ENCODE results near the gene TYW1.
"Not testable (repeated sequence)": the region's sequence is repeated elsewhere in the genome, so short reads cannot be mapped to it uniquely, and the experiment has no call there.

The TYW1 gene

GRCh38 chr7:67192123-67192702 lies 195.6 kb downstream of the TYW1 start:
- not testable (repeated sequence) for DNase-seq

DNA sequence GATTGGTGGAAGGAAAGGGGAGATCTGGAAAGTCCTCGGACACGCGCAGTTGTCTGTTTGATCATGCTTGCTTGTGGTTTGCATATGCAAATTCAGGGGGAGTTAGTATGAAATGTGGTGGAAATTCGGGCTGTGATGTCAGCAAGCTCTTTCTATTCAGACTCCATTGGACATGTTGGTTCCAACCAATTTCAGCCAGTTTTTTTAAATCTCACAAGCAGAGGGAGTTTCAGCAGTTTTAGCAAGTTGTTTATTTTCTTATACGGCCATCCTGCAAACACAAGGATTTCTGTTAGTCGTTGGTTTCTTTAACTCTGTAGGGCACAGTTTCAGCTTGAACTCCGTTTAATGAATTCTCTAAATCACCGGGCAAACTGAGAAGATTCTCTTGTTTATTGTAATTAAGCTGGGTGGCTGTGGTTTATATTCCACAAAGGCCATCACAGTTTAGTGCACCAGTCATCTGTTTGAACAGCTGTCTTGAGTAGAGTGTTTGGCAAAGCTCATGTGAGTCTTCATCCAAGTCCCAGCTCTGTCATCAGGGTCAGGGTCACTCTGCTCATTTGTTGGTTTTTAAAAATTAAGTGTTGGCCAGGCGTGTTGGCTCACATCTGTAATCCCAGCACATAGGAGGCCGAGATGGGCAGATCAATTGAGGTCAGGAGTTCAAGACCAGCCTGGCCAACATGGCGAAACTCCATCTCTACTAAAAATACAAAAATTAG lies 196.4 kb downstream of the TYW1 start:
- not testable (repeated sequence) for DNase-seq

GRCh38 chr7:67196176-67196575 lies 199.5 kb downstream of the TYW1 start:
- DNase-seq, result not testable (repeated sequence)

DNA sequence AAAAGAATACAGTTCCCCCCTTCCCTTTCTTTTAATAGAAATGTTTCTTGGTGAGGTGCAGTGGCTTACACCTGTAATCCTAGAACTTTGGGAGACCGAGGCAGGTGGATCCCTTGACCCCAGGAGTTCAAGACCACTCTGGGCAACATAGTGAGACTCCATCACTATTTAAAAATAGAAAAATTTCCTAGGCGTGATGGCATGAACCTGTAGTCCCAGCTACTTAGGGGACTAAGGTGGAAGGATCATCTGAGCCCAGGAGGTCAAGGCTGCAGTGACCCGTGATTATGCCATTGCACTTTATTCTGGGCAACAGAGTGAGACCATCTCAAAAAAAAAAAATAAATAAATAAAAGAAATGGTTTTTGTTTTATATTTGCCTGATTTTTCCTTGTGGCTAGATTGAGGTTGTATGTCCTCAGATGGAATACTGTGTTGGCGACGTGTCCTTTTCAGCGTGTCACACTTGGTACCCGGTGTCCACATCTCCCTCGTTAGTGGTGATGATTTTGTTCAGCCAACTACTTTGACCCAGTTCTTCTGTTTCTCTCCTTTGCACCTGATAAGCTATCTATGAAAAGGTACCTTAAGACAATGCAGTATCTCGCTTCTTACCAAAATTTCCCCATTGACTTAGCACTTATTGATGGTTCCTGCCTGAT lies 202.4 kb downstream of the TYW1 start:
- not testable (repeated sequence) for DNase-seq

DNA sequence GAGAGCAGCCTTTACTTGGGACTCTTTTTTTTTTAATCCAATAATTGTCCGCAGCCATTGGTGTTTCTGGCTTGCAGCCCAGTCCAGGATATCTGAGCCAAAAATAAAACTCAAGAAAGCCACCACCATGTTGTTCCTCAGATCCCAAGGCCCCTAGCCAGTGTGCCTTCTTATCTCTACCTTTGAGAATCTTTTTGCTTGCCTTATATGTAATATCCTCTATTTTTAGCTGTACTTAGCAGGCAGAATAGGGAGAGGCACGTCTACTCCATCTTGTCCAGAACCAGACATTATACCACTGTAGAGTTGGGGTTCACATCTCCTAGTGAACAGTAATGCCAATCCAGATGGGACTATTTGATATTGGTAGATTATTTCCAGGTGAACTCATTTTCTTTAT lies 209.1 kb downstream of the TYW1 start:
- DNase-seq, result not testable (repeated sequence)

DNA sequence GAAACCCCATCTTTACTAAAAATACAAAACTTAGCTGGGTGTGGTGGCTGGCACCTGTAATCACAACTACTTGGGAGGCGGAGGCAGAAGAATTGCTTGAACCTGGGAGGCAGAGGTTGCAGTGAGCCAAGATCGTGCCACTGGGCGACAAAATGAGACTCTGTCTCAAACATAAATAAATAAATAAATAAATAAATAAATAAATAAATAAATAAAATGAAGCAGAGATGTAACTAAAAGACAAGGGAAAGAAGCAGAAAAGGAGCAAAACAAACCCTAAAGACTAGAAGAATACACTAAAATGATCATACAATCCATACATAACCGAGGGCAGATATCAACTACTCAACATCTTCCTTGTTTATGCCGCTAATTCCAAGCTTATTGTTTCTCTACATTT lies 209.8 kb downstream of the TYW1 start:
- no peak for DNase-seq

GRCh38 chr7:67208656-67209055 lies 212.0 kb downstream of the TYW1 start:
- not testable (repeated sequence) for DNase-seq

GRCh38 chr7:67209256-67209655 lies 212.6 kb downstream of the TYW1 start:
- no peak for DNase-seq

DNA sequence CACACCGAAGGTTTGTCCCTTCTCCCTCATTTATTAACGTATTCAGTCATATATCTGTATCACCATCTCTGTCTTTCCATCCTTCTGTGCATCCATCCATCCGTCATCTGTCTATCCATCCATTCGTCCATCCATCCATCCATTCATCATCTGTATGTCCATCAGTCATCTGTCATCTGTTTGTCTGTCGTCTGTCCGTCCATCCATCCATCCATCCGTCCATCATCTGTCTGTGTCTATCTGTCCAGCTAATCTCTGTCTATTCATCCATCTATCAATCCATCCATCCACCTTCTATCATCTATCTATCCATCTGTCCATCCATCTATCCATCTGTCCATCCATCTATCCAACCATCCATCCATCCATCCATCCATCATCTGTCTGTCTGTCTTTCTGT lies 213.9 kb downstream of the TYW1 start:
- DNase-seq, result no peak

DNA sequence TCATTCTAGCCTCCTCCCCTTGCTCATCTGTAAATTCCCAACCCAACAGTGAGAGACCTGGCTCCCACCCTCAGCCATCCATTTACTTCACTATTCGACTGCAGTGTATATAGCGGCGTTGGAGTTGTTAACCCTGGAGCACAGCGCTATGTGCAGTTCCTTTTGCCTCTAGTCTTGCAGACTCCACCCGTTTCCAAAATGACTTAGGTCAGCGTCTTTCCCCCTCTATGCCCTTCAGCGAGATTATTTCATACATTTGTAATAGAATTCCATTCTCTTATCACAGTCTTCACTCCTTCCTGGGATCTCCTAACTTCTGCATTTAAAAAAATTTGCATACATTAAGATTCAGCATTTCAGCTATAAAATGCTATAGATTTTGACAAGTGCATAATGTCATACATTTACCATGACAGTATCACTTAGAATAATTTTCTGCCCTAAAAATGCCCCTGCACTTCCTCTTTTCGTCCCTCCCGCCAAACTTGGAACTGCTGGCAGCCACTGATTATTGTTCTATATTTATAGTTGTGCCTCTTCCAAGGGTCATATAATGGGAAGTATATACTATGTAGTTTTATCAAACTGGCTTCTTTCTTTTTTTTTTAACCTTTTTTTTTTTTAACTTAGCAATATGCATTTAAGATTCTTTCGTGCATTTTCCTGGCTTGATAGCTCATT lies 215.2 kb downstream of the TYW1 start:
- not testable (repeated sequence) for DNase-seq

DNA sequence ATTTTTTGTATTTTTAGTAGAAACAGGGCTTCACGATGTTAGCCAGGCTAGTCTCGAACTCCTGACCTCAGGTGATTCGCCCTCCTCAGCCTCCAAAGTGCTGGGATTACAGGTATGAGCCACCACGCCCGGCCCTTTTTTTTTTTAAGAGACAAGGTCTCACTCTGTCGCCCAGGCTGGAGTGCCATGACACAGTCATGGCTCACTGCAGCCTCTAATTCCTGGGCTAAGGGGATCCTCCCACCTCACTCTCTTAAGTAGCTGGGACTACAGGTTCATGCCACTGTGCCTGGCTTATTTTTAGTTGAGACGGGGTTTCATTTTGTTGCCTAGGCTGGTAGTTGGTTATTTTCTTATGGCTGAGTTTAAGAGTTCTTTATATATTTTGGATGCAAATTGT lies 216.4 kb downstream of the TYW1 start:
- DNase-seq, result not testable (repeated sequence)

DNA sequence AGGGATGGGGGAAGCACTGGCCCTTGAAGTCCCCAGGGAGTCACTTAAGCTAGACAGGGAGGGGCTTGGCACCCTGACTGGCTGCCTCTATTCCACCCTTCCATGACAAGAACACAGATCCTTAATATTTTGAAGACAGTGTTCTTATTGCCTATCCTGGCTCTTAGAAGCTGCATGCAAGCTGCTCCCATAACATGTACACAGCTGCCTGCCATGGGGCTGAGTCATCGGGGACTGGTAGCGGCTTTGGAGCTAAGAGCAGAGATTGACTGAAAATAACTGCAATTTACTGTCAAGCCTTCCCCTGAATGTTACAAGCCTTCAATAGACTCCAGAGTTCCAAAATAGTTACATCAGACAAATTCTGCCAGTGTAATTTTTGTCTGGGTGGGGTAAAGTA lies 226.9 kb downstream of the TYW1 start:
- not testable (repeated sequence) for DNase-seq

DNA sequence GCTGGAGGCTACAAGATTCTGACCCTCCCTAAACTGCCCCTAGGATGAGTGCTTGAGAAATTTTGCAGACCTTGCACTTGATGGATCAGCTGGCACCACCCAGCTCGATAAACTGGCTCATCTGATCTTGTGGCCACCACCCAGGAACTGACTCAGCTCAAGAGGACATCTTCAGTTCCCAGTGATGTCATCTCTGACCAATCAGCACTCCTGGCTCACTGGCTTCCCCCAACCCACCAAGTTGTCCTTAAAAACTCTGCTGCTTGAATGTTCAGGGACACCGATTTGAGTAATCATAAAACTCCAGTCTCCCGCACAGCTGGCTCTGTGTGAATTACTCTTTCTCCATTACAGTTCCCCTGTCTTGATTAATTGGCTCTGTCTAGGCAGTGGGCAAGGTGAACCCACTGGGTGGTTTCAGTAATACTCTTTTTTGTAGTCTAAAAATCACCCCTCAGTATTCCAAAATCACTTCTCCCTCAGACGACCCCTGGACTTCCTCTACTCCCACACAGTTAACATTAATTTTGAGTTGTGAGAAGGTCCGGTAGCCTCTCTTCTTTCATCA lies 229.8 kb downstream of the TYW1 start:
- not testable (repeated sequence) for DNase-seq

DNA sequence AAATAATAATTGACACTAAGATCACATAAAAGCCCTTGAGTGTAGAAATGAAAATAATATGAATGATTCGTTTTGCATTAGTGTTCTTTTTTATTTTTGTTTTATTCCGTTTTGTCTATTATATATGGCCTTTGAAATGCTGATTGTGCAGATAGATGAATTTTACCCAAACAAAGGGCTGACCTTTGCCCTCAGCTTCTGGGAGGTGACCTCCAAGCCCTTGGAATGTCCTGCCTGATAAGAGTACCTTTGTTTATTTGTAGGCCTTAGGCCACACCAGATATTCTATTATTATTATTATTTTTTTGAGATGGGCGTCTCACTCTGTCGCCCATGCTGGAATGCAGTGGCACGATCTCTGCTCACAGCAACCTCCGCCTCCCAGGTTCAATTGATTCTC lies 230.3 kb downstream of the TYW1 start:
- DNase-seq, result not testable (repeated sequence)

DNA sequence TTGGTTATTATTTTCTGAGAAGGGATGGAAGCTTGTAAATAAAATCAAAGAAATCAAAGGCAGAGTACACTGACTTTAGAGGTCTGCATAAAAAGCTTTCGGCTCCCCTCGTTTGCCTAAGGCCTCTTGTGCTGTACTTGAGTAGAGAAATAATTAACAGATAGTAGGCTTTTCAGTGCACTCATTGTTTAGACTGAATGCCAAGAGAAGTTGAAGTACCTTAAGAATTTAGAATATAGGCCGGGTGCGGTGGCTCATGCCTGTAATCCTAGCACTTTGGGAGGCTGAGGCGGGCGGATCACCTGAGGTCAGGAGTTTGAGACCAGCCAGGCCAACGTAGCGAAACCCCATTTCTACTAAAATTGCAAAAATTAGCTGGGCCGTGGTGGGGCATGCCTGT lies 232.4 kb downstream of the TYW1 start:
- DNase-seq, result not testable (repeated sequence)

- DNase-seq, result not testable (repeated sequence)
These were observed 233.4 kb downstream of the TYW1 start for GRCh38 chr7:67230029-67230428.

GRCh38 chr7:67233506-67233905 lies 236.9 kb downstream of the TYW1 start:
- DNase-seq, result not testable (repeated sequence)

DNA sequence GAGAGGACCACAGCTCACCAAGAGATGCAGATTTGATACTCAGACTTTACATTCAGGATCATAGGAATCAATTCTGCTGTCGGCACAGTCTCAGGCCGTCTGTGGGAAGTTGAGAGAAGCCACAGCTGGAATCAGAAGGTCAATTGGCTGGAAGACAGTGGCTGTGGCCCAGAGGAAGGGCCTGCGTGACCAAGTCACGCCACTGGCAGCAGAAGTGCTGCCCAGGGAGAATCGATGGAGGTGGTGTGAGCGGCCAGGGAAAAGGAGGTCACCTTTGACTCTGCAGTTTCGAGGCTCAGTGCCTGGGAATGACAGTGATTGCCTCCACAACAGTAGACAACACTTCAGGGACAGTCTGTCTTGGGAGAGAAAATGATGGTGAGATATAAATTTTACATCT lies 239.6 kb downstream of the TYW1 start:
- not testable (repeated sequence) for DNase-seq

DNA sequence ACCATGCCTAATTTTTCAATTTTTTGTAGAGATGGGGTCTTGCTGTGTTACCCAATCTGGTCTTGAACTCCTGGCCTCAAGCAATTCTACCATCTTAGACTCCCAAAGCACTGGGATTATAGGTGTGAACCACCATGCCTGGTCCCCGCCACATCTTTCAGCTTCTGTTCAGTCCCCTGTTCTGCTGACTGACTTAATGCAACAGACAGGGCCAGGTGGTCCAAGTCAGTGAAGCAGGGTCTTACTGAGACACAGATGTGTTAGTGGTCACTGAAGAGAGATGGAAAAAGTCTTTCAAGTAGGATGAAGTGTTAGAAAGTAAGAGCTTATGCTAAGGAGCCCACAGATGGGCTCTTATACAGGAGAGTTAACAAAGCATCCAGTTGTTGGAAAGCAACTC lies 246.2 kb downstream of the TYW1 start:
- not testable (repeated sequence) for DNase-seq

DNA sequence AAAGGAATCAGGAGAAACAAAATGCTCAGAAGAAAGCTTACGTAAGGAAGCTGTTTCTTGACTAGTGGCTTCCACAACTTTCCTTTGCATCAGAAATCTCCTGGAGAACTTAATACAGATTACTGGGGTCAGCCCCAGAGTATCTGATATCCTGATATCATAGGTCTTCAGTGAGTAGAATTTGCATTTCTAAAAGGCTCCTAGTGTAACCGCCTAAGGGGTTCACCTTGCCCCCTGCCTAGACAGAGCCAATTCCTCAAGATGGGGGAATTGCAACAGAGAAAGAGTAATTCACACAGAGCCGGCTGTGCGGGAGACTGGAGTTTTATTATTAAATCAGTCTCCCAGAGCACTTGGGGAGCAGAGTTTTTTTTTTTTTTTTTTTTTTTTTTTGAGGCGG lies 251.7 kb downstream of the TYW1 start:
- DNase-seq, result not testable (repeated sequence)

DNA sequence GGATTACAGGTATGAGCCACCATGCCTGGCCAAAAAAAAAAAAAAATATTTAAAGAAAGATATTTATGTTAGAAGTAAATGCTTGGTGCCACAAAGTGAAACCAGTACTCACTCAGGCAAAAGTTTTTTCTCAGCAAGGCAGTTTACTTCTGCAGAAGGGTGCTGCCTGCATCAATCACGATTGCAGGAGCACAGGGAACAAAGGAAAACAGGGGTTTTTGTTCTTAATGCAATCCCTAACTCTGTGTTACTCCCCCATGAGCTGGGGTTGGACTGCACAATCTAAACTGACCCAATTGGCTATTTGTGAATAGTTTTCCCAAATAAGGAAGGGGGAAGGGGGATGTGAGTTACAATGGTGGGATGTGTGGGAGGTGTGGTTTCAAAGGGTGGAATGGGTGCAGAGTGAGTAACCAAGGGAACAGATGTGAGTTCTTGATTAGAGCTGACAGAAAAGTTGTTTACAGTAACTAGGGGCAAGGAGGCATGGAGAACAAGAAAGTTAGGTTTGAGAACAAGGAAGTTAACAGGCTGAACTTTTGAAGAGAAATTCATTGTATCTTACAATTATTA lies 255.4 kb downstream of the TYW1 start:
- DNase-seq, result no peak

DNA sequence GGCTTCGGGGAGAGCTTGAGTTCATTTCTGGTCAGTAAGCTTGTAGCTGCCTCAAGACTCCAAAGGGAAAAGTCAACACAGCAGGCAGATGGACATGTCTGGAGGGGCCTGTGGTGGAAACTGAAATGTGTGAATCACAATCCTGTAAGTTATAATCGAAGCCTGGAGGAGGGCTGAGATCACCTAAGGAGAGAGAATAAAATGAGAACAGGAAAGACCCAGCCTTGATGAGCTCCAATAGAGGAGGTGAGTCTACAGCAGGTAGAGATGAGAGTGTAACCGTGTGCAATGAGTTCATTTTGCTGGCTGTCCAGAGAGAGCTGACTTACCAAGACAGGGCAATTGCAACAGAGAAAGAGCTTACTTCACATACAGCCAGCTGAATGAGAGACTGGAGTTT lies 258.4 kb downstream of the TYW1 start:
- DNase-seq, result not testable (repeated sequence)

- DNase-seq, result not testable (repeated sequence)
These were observed 261.1 kb downstream of the TYW1 start for GRCh38 chr7:67257779-67258178.

Data from CD4-positive, alpha-beta T cell treated with Interleukin-15 for 1 hour (primary cell).